ENCODE results near the gene TPRA1. TPM values are rescaled to one million over a fixed set of nuclear protein-coding genes. Genes with fewer than 3 reads are reported as not detected.
A peak's percentile ranks its signal among the peaks of the same experiment; 100 is the strongest.
"Not testable (repeated sequence)": the region's sequence is repeated elsewhere in the genome, so short reads cannot be mapped to it uniquely, and the experiment has no call there.

The TPRA1 gene
- total RNA-seq, 1 donor from 2014 or later, result 17.1 TPM

DNA sequence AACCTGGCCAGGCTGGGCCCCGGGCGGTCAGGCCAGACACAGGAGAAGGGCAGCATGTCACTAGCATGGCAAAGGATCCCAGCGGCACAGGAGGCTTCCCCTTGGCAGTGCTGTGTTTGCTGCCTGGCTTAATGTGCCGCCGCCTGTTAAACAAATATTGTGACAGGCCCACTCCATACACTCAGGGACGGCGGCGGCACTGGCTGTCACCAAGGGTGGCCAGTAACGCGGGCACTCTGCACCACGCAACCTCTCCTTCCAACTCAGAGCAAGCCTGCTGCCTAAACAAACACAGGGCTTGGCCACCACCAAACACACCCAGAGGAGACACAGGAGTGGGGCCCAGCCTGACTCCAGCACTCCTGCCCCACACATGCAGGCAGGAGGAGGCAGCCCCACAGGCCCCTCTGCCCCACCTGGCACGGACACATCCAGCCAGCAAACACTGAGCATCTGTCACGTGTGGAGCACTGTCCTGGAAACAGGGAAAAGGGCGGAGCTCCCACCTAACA lies 48.0 kb downstream of the TPRA1 start:
- FAIRE-seq (no peak), DNase-seq (ENCODE audit: low spot score in 2 of 2) (no peak)

DNA sequence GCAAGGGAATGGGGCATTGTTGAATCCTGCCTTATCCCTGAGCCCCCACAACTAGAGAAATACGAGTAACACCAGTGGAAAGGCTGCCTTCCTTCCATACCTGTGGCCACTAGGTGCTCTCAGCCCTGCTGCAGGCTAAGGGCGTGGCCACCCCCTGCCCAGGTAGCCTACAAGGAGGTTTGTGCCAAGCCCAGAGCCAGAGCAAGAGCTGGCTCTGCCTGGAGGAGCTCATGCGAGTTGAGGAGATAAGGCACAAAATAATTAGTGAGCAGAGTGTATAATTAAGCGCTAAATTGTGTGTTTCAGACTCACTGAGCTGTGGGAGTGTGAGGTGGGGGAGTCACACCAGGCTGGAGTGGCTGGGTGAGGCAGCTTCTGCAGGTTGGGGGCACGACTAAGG lies 49.2 kb downstream of the TPRA1 start:
- FAIRE-seq (no peak), DNase-seq (ENCODE audit: low spot score in 2 of 2) (no peak)

DNA sequence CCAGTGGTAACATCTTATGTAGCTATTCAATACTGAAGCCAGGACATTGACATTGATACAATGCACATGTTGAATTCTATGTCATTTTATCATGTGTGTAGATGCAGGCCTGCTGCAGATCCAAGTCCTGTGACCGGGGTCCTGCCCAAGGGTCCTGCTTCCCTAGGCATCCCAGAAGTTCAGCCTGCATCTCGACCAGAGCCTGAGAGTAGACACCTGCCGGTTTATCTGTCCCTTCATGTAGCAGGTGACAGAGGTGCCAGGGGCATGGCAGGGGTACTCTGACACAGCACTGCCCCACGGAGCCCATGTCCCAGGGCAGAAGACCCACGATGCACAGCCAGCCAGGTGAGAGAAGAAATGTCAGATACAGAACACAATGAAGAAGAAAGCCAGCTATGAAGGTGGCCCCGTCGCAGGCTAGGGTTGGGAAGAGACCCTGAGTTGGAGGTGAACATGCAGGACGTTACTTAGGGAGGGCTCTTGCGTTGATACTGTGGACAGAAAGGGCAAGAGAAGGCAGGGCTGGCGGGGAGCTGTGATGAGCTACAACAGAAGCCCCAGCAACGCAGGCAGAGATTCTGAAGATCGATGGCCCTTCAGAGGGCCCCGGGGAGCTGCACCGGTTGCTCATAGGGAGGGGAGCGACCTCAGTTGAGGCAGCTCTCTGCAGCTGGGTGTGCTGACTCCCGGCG lies 51.0 kb downstream of the TPRA1 start:
- FAIRE-seq, result no peak
- no peak for DNase-seq (ENCODE audit: low spot score in 2 of 2)

GRCh38 chr3:127538569-127538968 lies 52.0 kb downstream of the TPRA1 start:
- FAIRE-seq (no peak), DNase-seq (ENCODE audit: low spot score in 2 of 2) (no peak)

- FAIRE-seq, result no peak
- DNase-seq (ENCODE audit: low spot score in 2 of 2), result no peak
Observed at GRCh38 chr3:127536830-127537812, 53.4 kb downstream of the TPRA1 start.

GRCh38 chr3:127535901-127536829 lies 54.4 kb downstream of the TPRA1 start:
- DNase-seq (ENCODE audit: low spot score in 2 of 2), result peak in 1 of 2 donors; percentile 38
- FAIRE-seq, result no peak

- DNase-seq (ENCODE audit: low spot score in 2 of 2), result no peak
- FAIRE-seq, result no peak
Observed at GRCh38 chr3:127535106-127535785, 55.3 kb downstream of the TPRA1 start.

- FAIRE-seq (no peak), DNase-seq (ENCODE audit: low spot score in 2 of 2) (no peak)
Observed at GRCh38 chr3:127534564-127534963, 56.0 kb downstream of the TPRA1 start.

DNA sequence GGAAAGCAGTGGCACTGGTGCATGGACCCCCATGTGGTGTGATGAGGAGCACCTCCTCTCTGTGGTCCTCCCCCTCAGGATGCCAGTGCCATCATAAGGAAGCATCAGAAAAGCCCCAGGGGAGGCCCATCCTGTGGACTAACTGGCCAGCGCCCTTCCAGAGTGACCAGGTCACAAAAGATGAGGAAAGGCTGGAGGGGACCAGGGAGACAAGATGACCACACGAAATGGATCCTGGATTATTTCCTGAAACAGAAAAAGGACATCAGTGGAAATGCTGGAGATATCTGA lies 56.4 kb downstream of the TPRA1 start:
- DNase-seq (ENCODE audit: low spot score in 2 of 2) (no peak), FAIRE-seq (no peak)

DNA sequence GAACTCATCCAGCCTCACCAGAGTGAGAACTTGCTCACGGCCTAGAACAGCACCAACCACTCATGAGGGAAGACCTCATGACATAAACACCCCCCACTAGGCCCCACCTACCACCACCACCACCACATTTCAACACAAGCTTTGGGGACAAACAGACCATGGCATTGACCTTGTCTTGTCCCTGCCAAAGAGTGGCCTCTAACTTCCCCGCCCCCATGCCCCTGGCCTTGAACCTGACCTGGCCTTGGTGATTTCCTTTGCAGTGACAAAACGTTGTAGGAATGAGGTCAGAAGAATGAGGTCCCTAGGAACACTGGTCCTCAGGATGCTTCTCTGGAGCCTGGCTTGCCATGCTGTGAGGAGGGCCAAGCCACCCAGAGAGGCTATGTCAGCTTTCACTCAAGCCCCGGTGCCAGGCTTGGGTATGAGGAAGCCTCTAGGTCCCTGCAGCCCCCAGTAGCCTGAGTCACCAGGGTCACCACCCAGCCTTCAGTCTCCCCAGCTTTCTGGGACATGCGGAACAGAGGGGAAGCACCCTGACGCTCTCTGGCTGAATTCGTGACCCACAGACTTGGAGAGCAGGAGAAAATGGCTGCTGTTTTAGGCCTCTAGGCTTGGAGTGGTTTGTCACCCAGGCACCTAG lies 57.9 kb downstream of the TPRA1 start:
- DNase-seq (ENCODE audit: low spot score in 2 of 2) (no peak), FAIRE-seq (no peak)

- FAIRE-seq, result no peak
- no peak for DNase-seq (ENCODE audit: low spot score in 2 of 2)
Observed at GRCh38 chr3:127531821-127532220, 58.7 kb downstream of the TPRA1 start.

DNA sequence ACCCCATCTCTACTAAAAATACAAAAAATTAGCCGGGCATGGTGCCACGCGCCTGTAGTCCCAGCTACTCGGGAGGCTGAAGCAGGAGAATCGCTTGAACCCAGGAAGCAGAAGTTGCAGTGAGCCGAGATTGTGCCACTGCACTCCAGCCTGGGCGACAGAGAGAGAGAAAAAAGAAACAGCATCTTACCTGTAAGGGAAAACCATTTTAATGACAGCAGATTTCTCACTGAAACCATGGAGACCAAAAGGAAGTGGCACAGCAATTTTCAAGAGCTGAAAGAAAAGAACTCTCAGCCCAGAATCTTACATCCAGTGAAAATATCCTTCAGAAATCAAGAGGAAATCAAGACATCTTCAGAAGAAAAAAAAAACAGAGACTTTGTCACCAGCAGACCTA lies 59.7 kb downstream of the TPRA1 start:
- not testable (repeated sequence) for FAIRE-seq; DNase-seq (ENCODE audit: low spot score in 2 of 2)

DNA sequence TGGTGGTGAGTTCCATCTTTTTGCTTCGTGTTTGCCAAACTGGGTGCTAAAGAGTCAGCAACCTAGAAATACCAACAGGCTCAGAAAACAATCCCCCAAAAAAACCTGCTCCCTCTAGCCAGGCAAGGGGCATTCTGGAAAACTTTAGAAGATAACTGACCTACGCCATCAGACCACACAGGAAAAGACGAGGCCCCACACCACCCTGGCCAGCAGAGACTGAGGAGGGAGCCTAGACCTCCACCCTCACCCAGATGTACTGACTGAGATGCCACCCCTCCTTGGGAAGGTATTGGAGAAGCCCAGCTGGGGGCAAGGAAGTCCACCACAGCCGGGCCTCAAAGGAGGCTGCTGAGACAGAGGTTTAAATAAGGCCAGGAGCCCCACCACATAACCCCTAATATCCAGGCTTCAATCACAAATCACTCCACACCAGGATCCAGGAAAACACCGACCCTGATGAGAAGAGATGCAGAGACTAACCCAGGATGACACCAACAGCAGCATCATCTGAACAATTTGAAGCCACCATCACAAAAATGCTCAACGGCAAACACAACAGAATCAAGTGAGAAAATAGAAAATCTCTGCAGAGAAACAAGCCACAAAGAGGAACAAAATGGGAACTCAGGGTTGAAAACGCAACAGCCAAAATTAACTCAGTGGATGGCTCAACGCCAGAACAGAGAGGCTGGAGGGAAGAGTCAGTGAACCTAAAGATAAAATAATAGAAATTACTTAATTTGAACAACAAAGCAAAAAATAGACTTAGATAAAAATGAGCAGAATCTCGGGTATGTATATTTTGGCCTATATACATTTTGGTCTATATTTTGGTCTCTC lies 61.0 kb downstream of the TPRA1 start:
- FAIRE-seq, result no peak

DNA sequence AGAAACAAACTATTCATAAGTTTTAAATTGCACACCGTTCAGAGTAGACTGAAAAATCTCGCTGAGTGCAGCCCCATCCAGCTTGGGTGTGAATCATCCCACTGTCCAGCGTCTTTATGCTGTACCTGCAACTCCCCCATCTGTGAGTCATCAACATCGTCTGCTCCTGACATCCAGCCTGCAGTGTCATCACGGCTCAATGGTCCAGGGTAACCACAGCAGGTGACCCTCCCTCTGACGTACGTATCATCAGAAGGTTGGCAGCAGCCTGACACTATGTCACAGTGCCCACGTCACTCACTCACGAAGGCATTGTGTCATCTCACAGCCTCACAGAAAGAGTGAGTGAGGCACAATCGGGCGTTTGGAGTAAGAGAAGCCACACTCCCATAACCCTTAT lies 65.2 kb downstream of the TPRA1 start:
- FAIRE-seq (no peak), DNase-seq (ENCODE audit: low spot score in 2 of 2) (no peak)

More for the DNA sequence above, 61.0 kb downstream of the TPRA1 start:
- no peak for DNase-seq (ENCODE audit: low spot score in 2 of 2)

DNA sequence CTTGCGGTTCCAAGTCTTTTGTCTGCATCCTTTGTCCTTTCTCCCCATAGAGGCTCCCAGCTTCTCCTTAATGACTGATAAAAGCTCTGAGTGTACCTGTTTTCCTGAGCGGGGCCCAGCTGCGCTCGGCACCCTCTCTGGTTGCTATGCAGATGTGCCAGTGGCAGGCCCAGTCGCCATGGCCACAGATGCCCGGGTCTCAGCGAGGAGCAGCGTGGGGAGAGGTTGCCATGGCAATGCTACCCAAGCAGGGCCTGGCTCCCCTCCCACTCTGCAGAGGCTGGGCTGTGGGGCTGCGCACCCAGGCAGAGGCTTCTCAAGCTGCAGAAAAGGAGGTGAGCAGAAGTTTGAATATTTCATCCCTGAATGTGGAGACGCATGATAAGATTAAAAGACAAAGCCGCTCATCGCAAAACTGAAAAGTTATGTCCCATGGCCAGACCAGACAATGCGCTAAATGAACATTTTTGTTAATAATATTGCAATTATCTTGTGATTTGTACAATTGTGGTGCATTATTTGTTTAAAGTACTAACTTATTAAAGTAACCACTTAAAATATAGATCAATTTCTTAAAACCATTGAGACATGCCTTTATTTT lies 66.1 kb downstream of the TPRA1 start:
- DNase-seq (ENCODE audit: low spot score in 2 of 2), result no peak
- no peak for FAIRE-seq

Measured in frontal cortex (tissue), 4 donors.